ENCODE results near the gene ZNF107.

The ZNF107 gene

GRCh38 chr7:64642875-64643274 lies 23.1 kb upstream of the ZNF107 start:
- Histone ChIP-seq H3K79me2 (ENCODE audit: insufficient read depth, low read length) (no peaks in the 10 kb centered on the region), H3K9ac (ENCODE audit: low read depth, low read length) (no peak overlapping the region), H3K9me3 (ENCODE audit: insufficient read depth, low read length, severe bottlenecking) (no peaks in the 10 kb centered on the region), H3K27me3 (ENCODE audit: insufficient read depth, low read length, poor library complexity) (no peaks in the 10 kb centered on the region), H3K4me1 (ENCODE audit: insufficient read depth, low read length) (no peaks in the 10 kb centered on the region), H3K4me2 (ENCODE audit: insufficient read depth, low read length) (no peak overlapping the region), H3K27ac (ENCODE audit: low read length) (no peak overlapping the region), H3K36me3 (ENCODE audit: insufficient read depth, low read length) (no peaks in the 10 kb centered on the region), H3K4me3 (ENCODE audit: low read depth in 1 of 2, low read length in 2 of 2) (no peak overlapping the region), H4K20me1 (ENCODE audit: insufficient read depth, low read length) (no peaks in the 10 kb centered on the region), H2AFZ (ENCODE audit: low read depth, low read length) (no peak overlapping the region)
- TF ChIP-seq EZH2 (IDR thresholded peaks at IDR 0.05; ENCODE audit: borderline replicate concordance, low read depth, low read length, severe bottlenecking) (no peak), CTCF (IDR thresholded peaks at IDR 0.05; ENCODE audit: borderline replicate concordance, extremely low read depth, low read length, poor library complexity, severe bottlenecking) (no peak)
- no peak for ATAC-seq (ENCODE audit: insufficient read depth, low read depth)
- no peak for DNase-seq

GRCh38 chr7:64643566-64643965 lies 22.4 kb upstream of the ZNF107 start:
- Histone ChIP-seq H3K4me3 (ENCODE audit: low read depth in 1 of 2, low read length in 2 of 2) (no peak overlapping the region), H3K79me2 (ENCODE audit: insufficient read depth, low read length) (no peaks in the 10 kb centered on the region), H3K36me3 (ENCODE audit: insufficient read depth, low read length) (no peaks in the 10 kb centered on the region), H3K9ac (ENCODE audit: low read depth, low read length) (no peak overlapping the region), H3K4me1 (ENCODE audit: insufficient read depth, low read length) (no peaks in the 10 kb centered on the region), H3K27me3 (ENCODE audit: insufficient read depth, low read length, poor library complexity) (no peaks in the 10 kb centered on the region), H3K27ac (ENCODE audit: low read length) (no peak overlapping the region), H2AFZ (ENCODE audit: low read depth, low read length) (no peak overlapping the region), H3K4me2 (ENCODE audit: insufficient read depth, low read length) (no peak overlapping the region), H4K20me1 (ENCODE audit: insufficient read depth, low read length) (no peaks in the 10 kb centered on the region), H3K9me3 (ENCODE audit: insufficient read depth, low read length, severe bottlenecking) (no peaks in the 10 kb centered on the region)
- DNase-seq (no peak), ATAC-seq (ENCODE audit: insufficient read depth, low read depth) (no peak)
- TF ChIP-seq CTCF (IDR thresholded peaks at IDR 0.05; ENCODE audit: borderline replicate concordance, extremely low read depth, low read length, poor library complexity, severe bottlenecking) (no peak), EZH2 (IDR thresholded peaks at IDR 0.05; ENCODE audit: borderline replicate concordance, low read depth, low read length, severe bottlenecking) (no peak)

- Histone ChIP-seq H3K4me1 (ENCODE audit: insufficient read depth, low read length) (no peaks in the 10 kb centered on the region), H3K4me2 (ENCODE audit: insufficient read depth, low read length) (no peak overlapping the region), H3K27me3 (ENCODE audit: insufficient read depth, low read length, poor library complexity) (no peaks in the 10 kb centered on the region), H3K36me3 (ENCODE audit: insufficient read depth, low read length) (no peaks in the 10 kb centered on the region), H3K4me3 (ENCODE audit: low read depth in 1 of 2, low read length in 2 of 2) (no peak overlapping the region), H3K27ac (ENCODE audit: low read length) (no peak overlapping the region), H3K9ac (ENCODE audit: low read depth, low read length) (no peak overlapping the region), H4K20me1 (ENCODE audit: insufficient read depth, low read length) (no peaks in the 10 kb centered on the region), H3K9me3 (ENCODE audit: insufficient read depth, low read length, severe bottlenecking) (no peaks in the 10 kb centered on the region), H3K79me2 (ENCODE audit: insufficient read depth, low read length) (no peaks in the 10 kb centered on the region), H2AFZ (ENCODE audit: low read depth, low read length) (no peak overlapping the region)
- TF ChIP-seq CTCF (IDR thresholded peaks at IDR 0.05; ENCODE audit: borderline replicate concordance, extremely low read depth, low read length, poor library complexity, severe bottlenecking) (no peak), EZH2 (IDR thresholded peaks at IDR 0.05; ENCODE audit: borderline replicate concordance, low read depth, low read length, severe bottlenecking) (no peak)
- DNase-seq, result no peak
- no peak for ATAC-seq (ENCODE audit: insufficient read depth, low read depth)
Observed at GRCh38 chr7:64651203-64651602, 14.7 kb upstream of the ZNF107 start.

- Histone ChIP-seq H3K79me2 (ENCODE audit: insufficient read depth, low read length) (no peaks in the 10 kb centered on the region), H3K27ac (ENCODE audit: low read length) (no peak overlapping the region), H3K9me3 (ENCODE audit: insufficient read depth, low read length, severe bottlenecking) (no peaks in the 10 kb centered on the region), H3K36me3 (ENCODE audit: insufficient read depth, low read length) (no peaks in the 10 kb centered on the region), H2AFZ (ENCODE audit: low read depth, low read length) (no peak overlapping the region), H3K4me3 (ENCODE audit: low read depth in 1 of 2, low read length in 2 of 2) (no peak overlapping the region), H3K4me1 (ENCODE audit: insufficient read depth, low read length) (no peaks in the 10 kb centered on the region), H3K9ac (ENCODE audit: low read depth, low read length) (no peak overlapping the region), H3K27me3 (ENCODE audit: insufficient read depth, low read length, poor library complexity) (no peaks in the 10 kb centered on the region), H3K4me2 (ENCODE audit: insufficient read depth, low read length) (no peak overlapping the region), H4K20me1 (ENCODE audit: insufficient read depth, low read length) (no peaks in the 10 kb centered on the region)
- DNase-seq, result no peak
- no peak for TF ChIP-seq CTCF (IDR thresholded peaks at IDR 0.05; ENCODE audit: borderline replicate concordance, extremely low read depth, low read length, poor library complexity, severe bottlenecking)
- TF ChIP-seq EZH2 (IDR thresholded peaks at IDR 0.05; ENCODE audit: borderline replicate concordance, low read depth, low read length, severe bottlenecking), result no peak
- no peak for ATAC-seq (ENCODE audit: insufficient read depth, low read depth)
Observed at GRCh38 chr7:64651632-64652165, 14.2 kb upstream of the ZNF107 start.
